ENCODE measurements around the gene HNRNPLL. TPM values are rescaled to one million over a fixed set of nuclear protein-coding genes. Genes with fewer than 3 reads are reported as not detected.
"Not testable (repeated sequence)": the region's sequence is repeated elsewhere in the genome, so short reads cannot be mapped to it uniquely, and the experiment has no call there.

Gene HNRNPLL
- polyA plus RNA-seq, 1 donor, result 35.5 TPM

- no peak for DNase-seq
These were observed 50.5 kb downstream of the HNRNPLL start for GRCh38 chr2:38552259-38552658.

- no peak for DNase-seq
These were observed 51.0 kb downstream of the HNRNPLL start for GRCh38 chr2:38551746-38552145.

GRCh38 chr2:38551171-38551570 lies 51.6 kb downstream of the HNRNPLL start:
- no peak for DNase-seq

DNA sequence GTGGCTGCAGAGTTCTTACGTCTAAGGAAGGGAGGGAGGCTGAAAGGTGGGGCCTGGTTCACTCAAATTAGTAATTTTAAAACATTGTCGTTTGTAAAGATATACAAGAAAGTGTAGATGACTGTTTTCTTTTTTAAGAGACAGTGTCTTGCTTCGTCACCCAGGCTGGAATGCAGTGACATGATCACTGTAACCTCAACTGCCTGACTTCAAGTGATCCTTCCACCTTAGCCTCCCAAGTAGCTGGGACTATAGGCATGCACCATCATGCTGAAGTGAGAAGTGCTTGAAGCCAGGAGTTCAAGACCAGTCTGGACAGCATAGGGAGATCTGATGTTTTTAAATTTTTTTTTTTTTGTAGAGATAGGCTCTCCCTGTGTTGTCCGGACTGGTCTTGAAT lies 52.9 kb downstream of the HNRNPLL start:
- DNase-seq, result no peak

- DNase-seq, result no peak
These were observed 53.5 kb downstream of the HNRNPLL start for GRCh38 chr2:38549071-38549704.

DNA sequence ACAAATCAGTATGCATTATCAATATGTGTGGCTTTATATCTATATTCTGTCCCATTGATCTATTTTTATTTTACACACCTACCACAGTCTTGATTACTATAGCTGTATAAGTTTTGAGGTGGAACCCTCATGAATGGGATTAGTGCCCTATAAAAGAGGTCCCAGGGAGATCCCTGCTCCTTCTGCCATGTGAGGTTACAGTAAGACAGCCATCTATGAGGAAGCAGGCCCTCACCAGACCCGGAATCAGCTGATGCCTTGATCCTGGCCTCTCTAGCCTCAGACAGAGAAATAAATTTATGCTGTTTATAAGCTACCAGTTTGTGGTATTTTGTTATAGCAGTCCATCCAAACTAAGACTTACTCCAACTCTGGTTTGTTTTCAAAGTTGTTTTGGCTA lies 54.9 kb downstream of the HNRNPLL start:
- no peak for DNase-seq

GRCh38 chr2:38546585-38546984 lies 56.1 kb downstream of the HNRNPLL start:
- DNase-seq, result no peak

- DNase-seq, result no peak
These were observed 56.7 kb downstream of the HNRNPLL start for GRCh38 chr2:38546064-38546463.

DNA sequence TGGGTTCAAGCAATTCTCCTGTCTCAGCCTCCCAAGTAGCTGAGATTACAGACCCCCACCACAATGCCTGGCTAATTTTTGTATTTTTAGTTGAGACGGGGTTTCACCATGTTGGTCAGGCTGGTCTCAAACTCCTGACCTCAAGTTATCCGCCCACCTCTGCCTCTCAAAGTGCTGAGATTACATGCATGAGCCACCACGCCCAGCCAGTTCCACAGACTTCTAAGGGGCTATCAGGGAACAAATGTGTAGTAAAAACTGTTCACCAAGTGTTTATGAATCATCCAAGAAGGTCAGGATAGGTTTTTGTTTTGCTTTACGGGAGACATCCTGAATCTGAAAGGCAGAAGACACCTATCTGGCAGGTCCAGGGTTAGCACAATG lies 60.5 kb downstream of the HNRNPLL start:
- DNase-seq, result not testable (repeated sequence)

GRCh38 chr2:38540580-38541286 lies 62.0 kb downstream of the HNRNPLL start:
- no peak for DNase-seq

DNA sequence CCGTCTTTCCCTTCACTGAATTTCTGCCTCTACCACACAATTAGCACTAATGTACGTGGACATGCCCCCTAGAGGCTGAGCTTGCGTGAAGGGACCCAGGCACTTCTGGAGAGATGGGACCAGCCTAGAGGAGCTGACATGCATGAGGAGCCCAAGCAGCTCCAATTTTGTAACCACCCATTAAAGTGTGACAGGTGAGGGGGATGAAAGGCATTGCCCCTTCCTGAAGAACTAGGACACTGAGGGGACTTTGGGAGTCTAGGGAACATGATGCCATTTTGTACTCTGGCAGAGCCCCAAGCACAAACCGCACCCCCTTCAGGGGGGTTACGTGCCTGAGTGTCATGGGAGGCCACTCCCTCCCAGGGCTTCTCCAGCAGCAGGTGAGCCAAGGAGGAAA lies 63.6 kb downstream of the HNRNPLL start:
- no peak for DNase-seq

DNA sequence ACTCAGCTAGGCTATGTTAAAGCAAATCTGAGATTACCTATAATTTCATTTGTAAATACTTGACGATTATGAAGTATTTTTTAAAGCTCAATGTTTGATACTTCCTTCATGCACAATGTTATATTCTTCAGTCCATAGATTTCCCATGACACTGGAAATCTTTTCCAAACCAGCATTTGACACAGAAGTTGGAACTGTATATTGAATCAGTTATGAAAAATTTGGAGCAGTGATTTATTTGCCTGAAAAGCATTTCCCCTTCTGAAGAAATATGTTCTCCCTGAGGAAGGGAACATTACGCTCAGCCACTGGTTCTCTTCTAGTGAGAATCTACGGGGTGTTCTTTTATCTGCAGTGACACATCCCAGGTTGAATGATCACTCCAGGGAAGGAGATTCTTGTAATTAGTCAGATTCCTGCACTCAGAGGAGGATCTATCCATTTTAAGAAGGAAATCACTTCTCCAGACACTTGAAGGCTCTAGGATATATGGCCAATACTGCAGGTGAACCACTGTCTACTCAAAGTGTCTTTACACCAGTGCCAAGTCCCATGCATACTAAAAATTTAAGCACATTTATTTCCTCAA lies 64.7 kb downstream of the HNRNPLL start:
- DNase-seq, result no peak

DNA sequence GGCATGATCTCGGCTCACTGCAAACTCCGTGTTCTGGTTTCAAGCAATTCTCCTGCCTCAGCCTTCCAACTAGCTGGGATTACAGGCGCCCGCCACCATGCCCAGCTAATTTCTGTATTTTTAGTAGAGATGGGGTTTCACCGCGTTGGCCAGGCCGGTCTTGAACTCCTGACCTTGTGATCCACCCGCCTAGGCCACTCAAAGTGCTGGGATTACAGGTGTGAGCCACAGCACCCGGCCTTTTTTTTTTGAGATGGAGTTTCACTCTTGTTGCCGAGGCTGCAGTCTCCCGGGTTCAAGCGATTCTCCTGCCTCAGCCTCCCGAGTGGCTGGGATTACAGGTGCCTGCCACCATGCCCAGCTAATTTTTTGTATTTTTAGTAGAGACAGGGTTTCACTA lies 65.4 kb downstream of the HNRNPLL start:
- DNase-seq, result not testable (repeated sequence)

DNA sequence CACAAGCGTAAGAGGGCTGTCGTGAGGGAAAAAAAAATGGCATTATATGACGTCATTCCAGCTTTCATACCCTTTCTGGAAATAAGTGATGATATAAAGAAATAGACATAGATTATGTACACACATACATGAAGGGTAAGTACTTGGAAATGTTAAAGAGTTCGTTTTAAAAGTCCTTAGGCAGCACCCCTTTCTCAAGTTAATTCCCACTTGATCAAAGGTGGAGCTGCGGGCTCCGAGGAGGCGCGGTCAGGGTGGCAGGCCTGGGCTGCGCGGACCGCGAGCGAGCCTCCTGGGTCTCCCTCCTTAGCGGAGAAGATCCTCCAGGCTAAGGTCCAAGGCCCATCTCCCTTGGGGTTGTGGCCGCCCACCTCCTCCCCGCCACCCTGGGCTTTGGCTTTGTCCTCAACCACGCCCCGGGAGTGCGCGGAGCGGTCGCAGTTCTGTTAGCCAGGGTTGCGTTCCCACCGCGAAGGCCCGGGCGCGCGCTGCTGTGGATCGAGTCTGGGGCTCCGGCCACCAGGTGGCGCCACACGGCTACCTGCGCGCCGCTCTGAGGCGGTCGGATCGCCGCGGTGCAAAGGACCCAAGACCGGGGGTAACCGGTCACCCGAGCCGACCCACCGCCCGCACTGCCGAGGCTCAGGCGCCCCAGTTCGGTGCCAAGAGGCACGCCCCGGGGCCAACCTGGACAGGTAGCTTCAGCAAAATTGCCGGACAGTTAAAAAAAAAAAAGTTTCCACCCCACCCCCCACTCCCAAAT lies 66.8 kb downstream of the HNRNPLL start:
- peak; percentile 83 for DNase-seq

- no peak for DNase-seq
These were observed 67.4 kb downstream of the HNRNPLL start for GRCh38 chr2:38535404-38535743.

DNA sequence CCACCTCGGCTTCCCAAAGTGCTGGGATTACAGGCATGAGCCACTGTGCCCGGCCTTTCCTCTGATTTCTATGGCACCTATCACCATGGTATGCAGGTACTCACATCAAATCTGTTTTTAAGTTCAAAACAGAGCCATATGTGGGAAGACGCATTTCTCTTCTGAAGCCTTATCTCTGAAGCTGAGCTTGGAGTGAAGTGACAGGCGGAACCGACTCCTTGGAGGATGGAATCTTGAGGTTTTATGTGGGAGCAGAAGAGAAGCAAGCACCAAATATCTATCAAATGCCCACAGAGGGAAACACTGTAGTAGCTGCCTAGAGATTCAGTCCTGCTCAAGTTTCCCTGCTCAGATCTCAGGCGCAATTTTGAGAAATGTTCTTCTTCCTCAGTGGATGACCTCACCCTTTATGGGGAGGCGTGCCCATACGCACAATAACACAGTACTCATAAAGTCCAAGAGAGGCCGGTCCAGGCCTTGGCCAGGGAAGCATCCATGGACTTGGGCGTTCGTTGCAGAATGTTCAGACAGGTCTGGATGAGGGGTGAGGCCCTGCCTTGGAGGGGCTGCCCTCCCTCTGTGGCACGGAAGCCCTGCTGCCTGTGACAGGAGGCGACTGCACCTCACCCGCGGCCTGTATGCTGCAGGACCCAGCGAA lies 67.9 kb downstream of the HNRNPLL start:
- DNase-seq, result no peak

GRCh38 chr2:38533757-38534545 lies 68.8 kb downstream of the HNRNPLL start:
- DNase-seq, result no peak

DNA sequence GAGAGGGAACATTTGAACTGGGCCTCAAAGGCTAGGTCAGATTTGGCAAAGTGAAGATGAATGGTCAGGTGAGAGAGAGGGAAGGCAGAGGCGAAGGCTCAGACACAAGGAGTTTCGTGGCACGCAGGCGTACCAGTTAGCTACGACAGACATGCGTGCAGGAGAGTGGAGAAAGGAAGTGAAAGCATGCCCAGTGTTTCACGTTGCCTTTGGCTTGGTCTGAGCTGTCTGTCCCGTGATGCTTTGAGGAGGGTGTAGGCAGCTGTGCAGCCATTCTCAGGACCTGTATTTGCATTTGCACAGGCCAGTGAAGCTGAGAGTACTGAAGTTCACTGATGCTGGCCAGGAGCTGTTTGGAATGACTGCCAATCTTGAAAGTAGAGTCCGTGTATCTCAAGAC lies 69.5 kb downstream of the HNRNPLL start:
- no peak for DNase-seq

DNA sequence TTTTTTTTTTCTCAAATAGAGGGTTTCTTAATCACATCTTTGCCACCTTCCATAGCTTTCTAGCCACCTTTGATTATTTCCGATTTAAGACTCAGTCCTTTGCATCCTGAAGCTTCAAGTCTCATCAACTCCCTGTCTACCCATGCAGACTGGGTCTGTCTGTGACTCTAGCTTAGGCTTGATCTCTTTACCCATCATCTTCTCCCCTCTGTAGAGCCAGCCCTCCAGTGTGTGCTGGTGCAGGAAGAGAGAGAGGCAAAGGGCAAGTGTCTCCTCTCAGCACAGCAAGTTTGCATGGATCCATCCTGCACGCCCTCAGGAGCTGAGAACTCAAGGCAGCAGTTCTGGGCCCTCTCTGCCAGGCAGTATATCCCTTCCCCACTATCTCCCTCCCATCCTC lies 70.4 kb downstream of the HNRNPLL start:
- DNase-seq, result no peak

- DNase-seq, result no peak
These were observed 73.5 kb downstream of the HNRNPLL start for GRCh38 chr2:38529208-38529607.

DNA sequence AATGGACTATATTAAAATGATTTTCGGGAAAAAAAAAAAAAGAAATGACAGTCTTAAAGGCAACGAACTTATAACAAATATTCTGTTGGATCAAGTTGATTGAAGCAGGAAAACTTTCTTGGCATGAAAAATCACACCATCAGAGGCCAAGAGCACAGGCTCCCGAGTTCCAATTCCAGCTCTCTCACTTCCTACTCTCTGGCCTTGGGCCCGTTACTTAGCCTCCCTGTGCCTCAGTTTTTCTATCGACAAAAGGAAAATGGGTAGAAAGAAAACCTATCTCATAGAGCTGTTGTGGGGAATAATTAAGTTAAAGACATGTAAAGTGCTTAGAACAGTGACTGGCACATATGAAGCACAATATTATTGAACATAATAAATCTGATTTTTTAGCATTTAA lies 74.2 kb downstream of the HNRNPLL start:
- DNase-seq, result no peak

GRCh38 chr2:38528008-38528442 lies 74.7 kb downstream of the HNRNPLL start:
- peak; percentile 46 for DNase-seq
